Hepatocyte (in vitro differentiated cells): Measurements from ENCODE around the gene BCO1. TPM values are rescaled to one million over a fixed set of nuclear protein-coding genes. Genes with fewer than 3 reads are reported as not detected.

ENCODE experiments used
- DNase-seq: peaks from one replicate; pipeline ENCODE4 v3.0.0-alpha.2; 2016; ENCODE audit warnings: low spot score
- H2AFZ ChIP-seq: fragments of 200-600 bp; sonication (generic); 2 replicates; pipeline ENCODE4 v1.6.0; 2016; ENCODE audit warnings: antibody characterized with exemption, mild to moderate bottlenecking
- H3K27ac ChIP-seq: fragments of 200-600 bp; sonication (generic); 2 replicates; pipeline ENCODE4 v1.5.1; 2016; ENCODE audit warnings: mild to moderate bottlenecking
- H3K27me3 ChIP-seq: fragments of 200-600 bp; sonication (generic); 2 replicates; pipeline ENCODE4 v1.6.1; 2016
- H3K36me3 ChIP-seq: fragments of 200-600 bp; sonication (generic); replicated peaks from 2 replicates; pipeline ENCODE4 v1.5.1; 2016; ENCODE audit warnings: low read depth; ENCODE audit not compliant: insufficient read depth
- H3K4me1 ChIP-seq: fragments of 200-600 bp; sonication (generic); 2 replicates; pipeline ENCODE4 v1.5.1; 2016; ENCODE audit warnings: mild to moderate bottlenecking, moderate library complexity; ENCODE audit not compliant: insufficient read depth
- H3K4me2 ChIP-seq: fragments of 200-600 bp; sonication (generic); 2 replicates; pipeline ENCODE4 v1.6.0; 2016
- H3K4me3 ChIP-seq: fragments of 200-600 bp; sonication (generic); 2 replicates; pipeline ENCODE4 v1.5.1; 2016; ENCODE audit warnings: mild to moderate bottlenecking
- H3K79me2 ChIP-seq: fragments of 200-600 bp; sonication (generic); 2 replicates; pipeline ENCODE4 v1.6.0; 2017; ENCODE audit warnings: mild to moderate bottlenecking
- H3K9me2 ChIP-seq: fragments of 200-600 bp; sonication (generic); replicated peaks from 2 replicates; pipeline ENCODE4 v1.6.0; 2017; ENCODE audit warnings: mild to moderate bottlenecking; ENCODE audit not compliant: insufficient read depth
- H3K9me3 ChIP-seq: fragments of 200-600 bp; sonication (generic); 2 replicates; pipeline ENCODE4 v1.5.1; 2016; ENCODE audit warnings: low read depth, mild to moderate bottlenecking
- H4K20me1 ChIP-seq: fragments of 200-600 bp; sonication (generic); 2 replicates; pipeline ENCODE4 v1.6.0; 2016; ENCODE audit warnings: mild to moderate bottlenecking; ENCODE audit not compliant: insufficient read depth, poor library complexity, severe bottlenecking
- CTCF ChIP-seq: fragments of 200-600 bp; sonication (generic); IDR thresholded peaks from 2 replicates; pipeline ENCODE4 v1.5.1; 2016; ENCODE audit warnings: antibody characterized with exemption, mild to moderate bottlenecking; ENCODE audit not compliant: poor library complexity
- EZH2 ChIP-seq: fragments of 200-600 bp; sonication (generic); IDR thresholded peaks from 2 replicates; pipeline ENCODE4 v1.6.1; 2016; ENCODE audit warnings: antibody characterized with exemption, mild to moderate bottlenecking, borderline replicate concordance
- EZH2phosphoT487 ChIP-seq: fragments of 200-600 bp; sonication (generic); IDR thresholded peaks from one replicate; pipeline ENCODE4 v1.6.1; 2018; ENCODE audit warnings: antibody characterized with exemption, mild to moderate bottlenecking, low read depth, moderate library complexity; ENCODE audit not compliant: unreplicated experiment, severe bottlenecking
- WGBS: methylation state at CpG from one replicate; pipeline ENCODE4 v1.1.6; 2016; ENCODE audit warnings: low lambda C conversion rate; ENCODE audit errors: missing lambda C conversion rate; 5-methylcytosine and 5-hydroxymethylcytosine counted together
- polyA plus RNA-seq: library from polyadenylated mRNA; unstranded; fragments of >200 nt; fragmentation: Nextera tagmentation; extraction: Ambion mirVana; gene quantifications from 2 replicates; pipeline ENCODE4 v1.2.1, GENCODE V29; 2016
- total RNA-seq: library from RNA; depleted of rRNA; stranded (reverse); fragments of >200 nt; gene quantifications from 2 replicates; pipeline ENCODE4 v1.2.3, GENCODE V29; 2014

The BCO1 gene
- total and polyA plus RNA-seq, 2 experiments from 2014 or later: 1.6 to 2.4 TPM

DNA sequence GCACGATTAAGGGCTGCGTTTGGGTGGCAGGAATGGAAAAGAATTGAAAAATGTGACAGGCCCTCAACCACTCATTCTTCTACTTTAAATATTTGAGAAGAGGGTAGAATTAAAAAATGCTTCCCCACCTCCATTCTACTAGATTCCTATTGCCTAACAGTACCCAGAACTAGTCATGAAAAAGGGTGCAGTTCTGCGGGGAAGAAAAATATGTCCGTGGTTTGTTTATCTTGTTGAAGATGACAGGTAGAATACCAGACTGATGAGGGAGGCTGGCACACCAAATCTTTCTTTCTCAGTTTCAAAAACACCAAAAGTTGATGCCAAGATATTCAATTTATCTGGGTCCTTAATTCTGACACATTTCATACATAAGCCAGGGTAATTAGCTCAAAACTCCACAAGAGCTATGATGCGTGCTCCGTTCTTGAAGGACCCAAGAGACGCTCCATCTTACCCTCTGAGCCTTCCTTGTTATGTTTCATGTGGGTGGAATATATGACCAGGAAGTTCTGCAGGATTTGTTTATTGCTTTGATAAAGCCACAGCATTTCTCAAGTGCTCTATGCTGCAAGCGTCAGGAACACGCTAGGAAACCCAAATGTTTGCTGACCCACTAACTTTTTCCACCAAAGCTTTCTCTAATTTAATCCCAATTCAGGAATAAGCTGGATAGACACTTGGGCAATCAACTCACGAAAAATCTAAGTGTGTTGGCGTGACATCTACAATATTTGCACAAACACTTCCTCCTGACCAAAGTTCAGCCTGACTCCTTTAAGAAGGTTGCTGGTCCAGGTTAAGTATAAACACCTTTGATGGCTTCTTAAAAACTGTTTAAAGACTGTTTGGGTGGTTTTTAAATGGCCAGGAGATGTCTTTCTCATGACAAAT lies 55.7 kb downstream of the BCO1 start:
- no peaks in the 10 kb centered on the region for H3K9me2 ChIP-seq
- no peaks in the 10 kb centered on the region for H3K27me3 ChIP-seq
- no peak overlapping the region for H2AFZ ChIP-seq
- no peaks in the 10 kb centered on the region for H4K20me1 ChIP-seq
- H3K4me2 ChIP-seq: peak overlapping the region; percentile 28
- no peaks in the 10 kb centered on the region for H3K9me3 ChIP-seq
- TF ChIP-seq CTCF (no peak), EZH2 (no peak), EZH2phosphoT487 (no peak)
- no peaks in the 10 kb centered on the region for H3K36me3 ChIP-seq
- no peaks in the 10 kb centered on the region for H3K79me2 ChIP-seq
- H3K4me3 ChIP-seq: no peak overlapping the region
- H3K4me1 ChIP-seq: peaks cover 6% of the 10 kb centered on the region
- peak; percentile 45 for DNase-seq
- peak overlapping the region; percentile 76 for H3K27ac ChIP-seq
- WGBS: 73% methylated on average over 11 of the region's 11 CpGs

DNA sequence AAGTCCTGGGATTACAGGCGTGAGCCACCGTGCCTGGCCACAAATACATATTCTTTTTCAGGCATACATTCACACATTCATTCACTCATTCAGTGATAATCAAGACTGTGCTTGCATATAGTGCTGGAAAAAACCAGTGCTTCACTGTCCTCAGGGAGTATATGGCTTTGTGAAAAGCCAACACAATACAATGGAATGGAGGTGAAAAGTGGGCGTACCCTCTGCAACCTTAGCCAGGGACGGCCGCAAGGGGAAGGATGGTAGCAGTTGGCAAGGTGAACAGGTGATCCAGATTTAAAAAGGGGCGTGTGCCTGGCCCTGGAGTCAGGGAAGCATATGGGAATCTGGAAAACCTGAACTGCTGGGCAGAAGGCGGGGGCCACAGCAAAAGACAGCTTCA lies 58.1 kb downstream of the BCO1 start:
- WGBS: 88% methylated on average over 7 of the region's 7 CpGs
- no peak for TF ChIP-seq CTCF
- no peak for TF ChIP-seq EZH2phosphoT487
- Histone ChIP-seq H3K79me2 (no peaks in the 10 kb centered on the region), H3K27ac (no peak overlapping the region), H3K9me2 (no peaks in the 10 kb centered on the region), H2AFZ (no peak overlapping the region), H3K4me3 (no peak overlapping the region), H3K9me3 (no peaks in the 10 kb centered on the region), H3K27me3 (no peaks in the 10 kb centered on the region), H3K4me2 (no peak overlapping the region), H3K4me1 (peaks cover 6% of the 10 kb centered on the region), H4K20me1 (no peaks in the 10 kb centered on the region), H3K36me3 (no peaks in the 10 kb centered on the region)
- DNase-seq: no peak

GRCh38 chr16:81307770-81308169 lies 69.3 kb downstream of the BCO1 start:
- H3K9me3 ChIP-seq: no peaks in the 10 kb centered on the region
- TF ChIP-seq EZH2phosphoT487: no peak
- no peak for TF ChIP-seq EZH2
- no peak overlapping the region for H3K4me3 ChIP-seq
- DNase-seq: no peak
- no peaks in the 10 kb centered on the region for H3K36me3 ChIP-seq
- H4K20me1 ChIP-seq: no peaks in the 10 kb centered on the region
- no peaks in the 10 kb centered on the region for H3K4me1 ChIP-seq
- H3K79me2 ChIP-seq: peaks cover 33% of the 10 kb centered on the region
- 93% methylated on average over 3 of the region's 3 CpGs for WGBS
- no peak overlapping the region for H3K27ac ChIP-seq
- no peak overlapping the region for H2AFZ ChIP-seq
- no peak overlapping the region for H3K4me2 ChIP-seq
- no peaks in the 10 kb centered on the region for H3K27me3 ChIP-seq
- H3K9me2 ChIP-seq: no peaks in the 10 kb centered on the region

DNA sequence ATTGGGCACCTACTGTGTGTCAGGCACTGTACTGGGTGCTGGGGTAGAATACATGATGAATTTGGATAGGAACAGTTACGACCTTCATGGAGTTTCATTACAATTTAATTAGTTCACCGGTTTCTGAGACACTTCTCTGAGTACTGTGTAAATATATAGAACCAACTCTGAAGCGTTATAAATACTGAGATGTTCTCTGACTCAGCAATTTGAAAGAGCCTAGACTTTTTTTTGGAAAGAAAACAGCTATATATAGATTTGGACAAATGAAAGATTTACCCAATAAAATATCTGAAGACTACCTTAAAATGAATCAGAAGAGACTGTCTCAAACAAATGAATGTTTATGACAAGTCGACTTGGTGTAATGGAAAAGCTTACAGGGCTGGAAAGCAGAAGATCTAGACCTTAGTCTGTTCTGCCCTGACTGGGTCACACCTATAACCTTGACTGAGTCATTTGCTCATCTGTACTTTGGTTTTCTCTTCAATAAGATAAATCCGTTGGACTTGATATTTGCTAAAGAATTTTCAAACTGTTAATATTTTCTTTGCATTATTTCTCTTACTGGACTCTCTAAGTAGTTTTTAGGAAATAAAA lies 71.7 kb downstream of the BCO1 start:
- no peaks in the 10 kb centered on the region for H3K9me2 ChIP-seq
- H3K9me3 ChIP-seq: no peaks in the 10 kb centered on the region
- H3K27me3 ChIP-seq: no peaks in the 10 kb centered on the region
- H3K36me3 ChIP-seq: no peaks in the 10 kb centered on the region
- no peak overlapping the region for H3K27ac ChIP-seq
- WGBS: 79% methylated on average over 5 of the region's 5 CpGs
- no peak overlapping the region for H2AFZ ChIP-seq
- H3K4me2 ChIP-seq: no peak overlapping the region
- DNase-seq: peak; percentile 11
- no peaks in the 10 kb centered on the region for H4K20me1 ChIP-seq
- no peak overlapping the region for H3K4me3 ChIP-seq
- H3K79me2 ChIP-seq: peaks cover 47% of the 10 kb centered on the region
- no peak for TF ChIP-seq EZH2
- TF ChIP-seq EZH2phosphoT487: no peak
- no peak for TF ChIP-seq CTCF
- peaks cover 7% of the 10 kb centered on the region for H3K4me1 ChIP-seq
